GM12872 (cell line): ENCODE results near the gene FAM151A.

Experiments
- TF ChIP-seq, protein P1 (sequence below): IDR thresholded peaks from 3 replicates; pipeline ENCODE4 v1.5.1; 2011; ENCODE audit warnings: low read depth, mild to moderate bottlenecking, low read length, moderate library complexity; ENCODE audit not compliant: insufficient read depth

Gene FAM151A

DNA sequence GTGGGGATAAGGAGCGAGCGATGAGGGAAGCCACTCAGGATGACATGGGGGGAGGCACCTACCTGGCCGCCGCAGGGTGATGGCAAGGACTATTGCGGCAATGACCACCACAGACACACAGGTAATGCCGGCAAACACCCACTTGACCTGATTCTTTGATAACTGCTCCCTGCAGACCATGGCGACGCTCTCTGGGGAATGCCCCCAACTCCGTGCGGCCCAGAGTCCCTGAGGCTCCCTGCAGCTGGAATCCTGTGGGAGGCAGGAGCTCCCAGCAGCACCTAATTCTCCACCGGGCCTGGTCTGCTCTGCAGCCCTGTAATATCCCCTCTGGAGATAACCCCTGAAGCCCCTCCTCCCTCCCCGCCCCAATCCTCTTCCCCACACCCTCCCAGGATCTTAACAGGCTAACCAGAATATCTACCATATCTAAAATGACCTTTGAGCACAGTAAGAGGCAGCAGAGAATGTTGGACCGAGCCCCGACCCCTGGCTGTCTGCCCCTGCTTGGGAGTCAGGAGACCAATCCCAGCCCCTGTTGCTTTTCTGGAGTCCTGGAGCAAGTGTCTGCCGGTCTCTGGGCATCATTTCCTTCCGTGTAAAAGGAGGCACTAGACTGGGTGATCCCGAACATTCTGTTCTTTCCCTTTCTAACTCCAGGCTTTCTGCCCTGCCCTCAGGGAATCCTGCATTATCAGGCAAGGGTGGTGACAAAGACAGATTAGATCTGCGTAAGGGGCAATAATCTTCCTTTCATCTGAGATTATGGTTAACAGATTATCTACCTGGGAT, at the start of gene FAM151A:
Gene FAM151A, minus strand, starts transcription at position 310 of the 792 bp plus-strand sequence. Its CDS starts 130 bp downstream, at position 180.
- TF ChIP-seq, protein P1, sequence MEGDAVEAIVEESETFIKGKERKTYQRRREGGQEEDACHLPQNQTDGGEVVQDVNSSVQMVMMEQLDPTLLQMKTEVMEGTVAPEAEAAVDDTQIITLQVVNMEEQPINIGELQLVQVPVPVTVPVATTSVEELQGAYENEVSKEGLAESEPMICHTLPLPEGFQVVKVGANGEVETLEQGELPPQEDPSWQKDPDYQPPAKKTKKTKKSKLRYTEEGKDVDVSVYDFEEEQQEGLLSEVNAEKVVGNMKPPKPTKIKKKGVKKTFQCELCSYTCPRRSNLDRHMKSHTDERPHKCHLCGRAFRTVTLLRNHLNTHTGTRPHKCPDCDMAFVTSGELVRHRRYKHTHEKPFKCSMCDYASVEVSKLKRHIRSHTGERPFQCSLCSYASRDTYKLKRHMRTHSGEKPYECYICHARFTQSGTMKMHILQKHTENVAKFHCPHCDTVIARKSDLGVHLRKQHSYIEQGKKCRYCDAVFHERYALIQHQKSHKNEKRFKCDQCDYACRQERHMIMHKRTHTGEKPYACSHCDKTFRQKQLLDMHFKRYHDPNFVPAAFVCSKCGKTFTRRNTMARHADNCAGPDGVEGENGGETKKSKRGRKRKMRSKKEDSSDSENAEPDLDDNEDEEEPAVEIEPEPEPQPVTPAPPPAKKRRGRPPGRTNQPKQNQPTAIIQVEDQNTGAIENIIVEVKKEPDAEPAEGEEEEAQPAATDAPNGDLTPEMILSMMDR = no peak

GRCh38 chr1:54671985-54672608, 48.8 kb upstream of the FAM151A start:
- TF ChIP-seq, protein P1 = peak; percentile 96

GRCh38 chr1:54668567-54668966, 45.2 kb upstream of the FAM151A start:
- TF ChIP-seq, protein P1 = no peak

GRCh38 chr1:54667797-54668196, 44.5 kb upstream of the FAM151A start:
- TF ChIP-seq, protein P1 = no peak

DNA sequence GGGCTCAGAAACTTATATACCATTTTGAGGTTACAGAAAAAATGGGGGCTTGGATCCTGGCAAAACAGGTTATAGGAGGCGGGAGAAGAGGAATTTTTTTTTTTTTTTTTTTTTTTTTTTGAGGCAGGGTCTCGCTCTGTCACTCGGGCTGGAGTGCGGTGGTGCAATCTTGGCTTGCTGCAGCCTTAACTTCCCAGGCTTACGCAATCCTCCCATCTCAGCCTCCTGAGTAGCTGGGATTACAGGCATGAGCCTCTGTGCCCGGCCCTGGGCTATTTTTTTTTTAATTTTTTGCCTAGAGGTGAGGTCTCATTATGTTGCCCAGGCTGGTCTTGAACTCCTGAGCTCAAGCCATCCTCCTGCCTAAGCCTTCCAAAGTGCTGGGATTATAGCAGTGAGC, 43.0 kb upstream of the FAM151A start:
- TF ChIP-seq, protein P1 = no peak

GRCh38 chr1:54665852-54666251, 42.5 kb upstream of the FAM151A start:
- TF ChIP-seq, protein P1 = no peak

DNA sequence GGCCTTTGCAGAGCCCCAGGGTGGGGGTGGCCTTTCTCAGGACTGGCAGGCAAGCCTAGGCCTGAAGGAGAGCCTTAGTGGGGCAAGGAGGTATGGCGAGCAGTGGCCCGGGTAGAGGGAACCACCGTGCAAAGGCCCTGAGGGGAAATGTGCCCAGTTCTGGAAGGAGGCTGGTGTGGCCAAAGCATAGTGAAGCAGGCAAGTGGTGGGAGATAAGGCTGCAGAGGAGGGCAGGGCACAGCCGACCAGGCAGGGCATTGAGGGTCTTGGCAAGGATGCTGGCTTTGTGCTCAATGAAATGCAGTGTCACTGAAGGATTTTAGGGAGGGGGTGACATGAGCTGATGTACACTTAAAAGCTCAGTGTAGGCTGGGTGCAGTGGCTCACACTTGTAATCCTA, 41.0 kb upstream of the FAM151A start:
- TF ChIP-seq, protein P1 = no peak
